Dermis lymphatic vessel endothelial cell (primary cell): Measurements from ENCODE around the gene PDE6B. TPM values are rescaled to one million over a fixed set of nuclear protein-coding genes. Genes with fewer than 3 reads are reported as not detected.

Experiments
- total RNA-seq: library from RNA; depleted of rRNA; stranded (reverse); fragments of >200 nt; gene quantifications from 2 replicates; pipeline ENCODE4 v1.2.1, GENCODE V29; 2014

The PDE6B gene
- 1.7 and 2.6 TPM in 2 replicates for total RNA-seq

GRCh38 chr4:624705-625590 is at the start of gene PDE6B:
PDE6B (plus strand) TSS chr4:625573; CDS start chr4:625627, 54 bp downstream.

GRCh38 chr4:576245-576821 is 49.0 kb upstream of the PDE6B start, which contains the start of gene TMEM271:
TMEM271 (minus strand) TSS chr4:576295; CDS start chr4:576062, 233 bp downstream.

GRCh38 chr4:674172-675035 is 49.0 kb downstream of the PDE6B start, which contains the start of the genes ATP5ME and MYL5:
ATP5ME (minus strand) TSS chr4:674276; CDS start chr4:674247, 29 bp downstream.
MYL5 (plus strand) TSS chr4:674542; CDS start chr4:678027, 3,485 bp downstream.

GRCh38 chr4:688854-689681 is 63.7 kb downstream of the PDE6B start, which contains the start of gene SLC49A3:
SLC49A3 (minus strand) TSS chr4:689151; CDS start chr4:689127, 24 bp downstream.

GRCh38 chr4:705278-706082 is 80.1 kb downstream of the PDE6B start, which contains the start of gene PCGF3:
PCGF3 (plus strand) TSS chr4:705832; CDS start chr4:733681, 27,849 bp downstream.

Other genes starting within 250 kb of the PDE6B start
- gene ZNF721, start 126.4 kb upstream of the PDE6B start, total RNA-seq, result 16.4 and 37.4 TPM in 2 replicates
- 41.0 and 42.0 TPM in 2 replicates for gene PIGG, start 126.4 kb upstream of the PDE6B start, total RNA-seq
- gene TMEM271, start 49.3 kb upstream of the PDE6B start, total RNA-seq, result not detected in 2 replicates
- gene ATP5ME, start 48.7 kb downstream of the PDE6B start, total RNA-seq, result 173 and 199 TPM in 2 replicates
- 15.2 and 19.4 TPM in 2 replicates for gene MYL5, start 49.0 kb downstream of the PDE6B start, total RNA-seq
- 6.8 and 7.9 TPM in 2 replicates for gene SLC49A3, start 63.6 kb downstream of the PDE6B start, total RNA-seq
- gene PCGF3, start 80.3 kb downstream of the PDE6B start, total RNA-seq, result 43.2 and 47.7 TPM in 2 replicates
- gene CPLX1, start 200.6 kb downstream of the PDE6B start, total RNA-seq, result 0.09 TPM in 1 of 2 replicates, not detected in the other